HG02610 (cell line): ENCODE results near the gene LTV1.
A peak's percentile ranks its signal among the peaks of the same experiment; 100 is the strongest.
"Not testable (repeated sequence)": the region's sequence is repeated elsewhere in the genome, so short reads cannot be mapped to it uniquely, and the experiment has no call there.

Source experiments
- ATAC-seq: cut with Tn5 transposase; IDR thresholded peaks from one replicate; pipeline ENCODE4 v1.9.1; 2021; ENCODE audit warnings: mild to moderate bottlenecking, moderate library complexity; ENCODE audit not compliant: unreplicated experiment

LTV1 gene

DNA sequence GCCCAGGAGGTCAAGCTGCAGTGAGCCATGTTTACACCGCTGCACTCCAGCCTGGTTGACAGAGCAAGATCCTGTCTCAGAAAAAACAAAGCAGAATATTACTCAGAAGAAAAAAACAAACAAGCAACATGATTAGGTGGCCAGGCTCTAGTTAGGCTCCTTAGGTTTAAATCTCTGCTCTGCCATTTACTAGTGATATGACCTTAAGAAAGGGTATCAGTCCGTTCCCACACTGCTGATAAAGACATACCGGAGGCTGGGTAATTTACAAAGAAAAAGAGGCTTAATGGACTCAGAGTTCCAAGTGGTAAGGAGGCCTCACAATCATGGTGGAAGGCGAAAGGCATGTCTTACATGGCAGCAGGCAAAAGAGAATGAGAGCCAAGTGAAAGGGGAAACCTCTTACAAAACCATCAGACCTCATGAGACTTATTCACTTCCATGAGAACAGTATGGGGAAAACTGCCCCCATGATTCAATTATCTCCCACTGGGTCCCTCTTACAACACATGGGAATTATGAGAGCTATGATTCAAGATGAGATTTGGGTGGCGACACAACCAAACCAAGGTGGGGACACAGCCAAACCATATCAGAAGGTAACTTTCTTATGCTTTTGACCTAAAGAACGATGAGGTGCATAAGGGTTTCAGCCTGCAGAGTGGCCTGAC is 2.4 kb upstream of the LTV1 start:
- ATAC-seq = no peak

DNA sequence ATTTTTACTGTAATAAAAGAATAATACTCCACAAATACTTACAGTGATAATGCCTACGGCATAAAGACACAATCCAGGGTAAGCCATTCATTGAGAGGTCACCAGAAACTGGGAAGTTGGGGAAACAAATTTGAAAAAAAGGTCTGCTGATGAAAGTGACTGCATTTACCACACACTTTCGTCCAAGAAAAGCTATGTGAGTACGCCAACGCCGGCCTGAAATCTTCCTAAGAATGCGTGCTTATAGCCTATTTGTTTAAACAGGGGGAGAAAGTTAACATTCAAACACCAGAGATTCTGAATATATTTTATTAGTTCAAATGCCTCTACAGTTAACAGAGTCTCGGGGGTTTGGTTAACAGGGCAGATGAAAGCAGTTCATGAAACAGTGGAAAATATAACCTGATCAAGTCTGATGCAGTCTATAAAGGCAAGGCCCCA is 657 bp upstream of the LTV1 start:
- no peak for ATAC-seq

DNA sequence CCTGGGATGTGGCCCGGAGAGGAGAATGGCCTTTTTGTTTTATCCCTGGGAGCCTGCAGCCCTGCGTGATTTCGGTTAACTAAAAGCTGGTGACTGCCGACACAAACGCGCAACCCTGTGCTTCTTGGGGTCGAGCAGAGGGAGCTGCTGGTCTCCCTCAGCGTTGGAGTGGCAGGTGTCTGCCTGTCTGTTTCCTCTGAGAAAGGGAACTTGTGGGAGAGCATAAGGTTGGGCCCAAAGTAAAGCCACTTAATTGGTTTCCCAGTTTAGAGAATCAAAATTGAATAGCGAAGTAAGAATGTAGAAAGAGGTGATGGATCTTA is 500 bp downstream of the LTV1 start:
- peak; percentile 10 for ATAC-seq

DNA sequence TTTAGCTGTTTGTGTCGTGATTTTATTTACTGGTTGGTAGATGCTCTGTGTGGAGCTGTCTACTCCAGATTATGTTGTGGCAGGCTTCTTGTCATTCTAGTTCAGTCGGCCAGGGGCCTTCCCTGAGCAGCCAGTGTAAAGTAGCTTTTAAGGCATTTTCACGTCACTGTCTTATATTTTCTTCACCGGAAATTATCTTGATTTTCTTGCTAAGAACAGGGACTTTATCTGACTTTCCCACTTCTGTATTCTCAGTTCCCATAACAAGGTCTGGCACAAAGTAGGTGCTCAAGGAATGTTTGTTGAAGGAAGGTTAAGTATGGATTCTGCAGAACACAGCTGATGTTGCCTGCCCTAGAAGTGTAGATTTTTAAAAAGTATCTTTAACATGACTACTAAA is 868 bp downstream of the LTV1 start:
- ATAC-seq = no peak

DNA sequence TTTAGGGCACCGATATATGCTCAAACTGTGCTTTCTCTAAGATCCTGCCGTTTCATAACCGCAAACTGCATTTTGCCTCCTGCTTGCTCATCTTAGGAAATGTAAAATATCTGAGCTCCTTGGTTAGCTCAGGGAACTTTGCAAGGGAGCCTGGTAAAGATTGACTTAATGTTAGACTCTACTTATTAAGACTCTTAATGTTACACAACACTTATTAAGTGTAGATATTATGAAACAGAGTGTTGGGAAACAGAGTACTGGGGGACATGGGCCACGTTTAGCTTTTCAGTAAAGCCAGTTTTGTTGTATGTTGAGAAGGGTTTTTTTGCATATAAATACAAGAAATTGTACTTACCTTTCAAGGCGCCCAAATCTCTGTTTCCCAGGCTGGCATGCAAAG is 1.9 kb downstream of the LTV1 start:
- no peak for ATAC-seq

DNA sequence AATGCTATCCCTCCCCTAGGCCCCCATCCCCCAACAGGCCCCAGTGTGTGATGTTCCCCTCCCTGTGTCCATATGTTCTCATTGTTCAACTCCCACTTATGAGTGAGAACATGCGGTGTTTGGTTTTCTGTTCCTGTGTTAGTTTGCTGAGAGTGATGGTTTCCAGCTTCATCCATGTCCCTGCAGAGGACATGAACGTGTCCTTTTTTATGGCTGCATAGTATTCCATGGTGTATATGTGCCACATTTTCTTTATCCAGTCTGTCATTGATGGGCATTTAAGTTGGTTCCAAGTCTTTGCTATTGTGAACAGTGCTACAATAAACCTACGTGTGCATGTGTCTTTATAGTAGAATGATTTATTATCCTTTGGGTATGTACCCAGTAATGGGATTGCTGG is 8.6 kb downstream of the LTV1 start:
- ATAC-seq = not testable (repeated sequence)

DNA sequence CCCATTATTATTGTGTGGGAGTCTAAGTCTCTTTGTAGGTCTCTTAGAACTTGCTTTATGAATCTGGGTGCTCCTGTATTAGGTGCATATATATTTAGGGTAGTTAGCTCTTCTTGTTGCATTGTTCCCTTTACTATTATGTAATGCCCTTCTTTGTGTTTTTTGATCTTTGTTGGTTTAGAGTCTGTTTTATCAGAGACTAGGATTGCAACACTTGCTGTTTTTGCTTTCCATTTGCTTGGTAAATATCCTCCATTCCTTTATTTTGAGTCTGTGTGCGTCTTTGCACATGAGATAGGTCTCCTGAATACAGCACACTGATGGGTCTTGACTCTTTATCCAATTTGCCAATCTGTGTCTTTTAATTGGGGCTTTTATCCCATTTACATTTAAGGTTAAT is 11.9 kb downstream of the LTV1 start:
- not testable (repeated sequence) for ATAC-seq

DNA sequence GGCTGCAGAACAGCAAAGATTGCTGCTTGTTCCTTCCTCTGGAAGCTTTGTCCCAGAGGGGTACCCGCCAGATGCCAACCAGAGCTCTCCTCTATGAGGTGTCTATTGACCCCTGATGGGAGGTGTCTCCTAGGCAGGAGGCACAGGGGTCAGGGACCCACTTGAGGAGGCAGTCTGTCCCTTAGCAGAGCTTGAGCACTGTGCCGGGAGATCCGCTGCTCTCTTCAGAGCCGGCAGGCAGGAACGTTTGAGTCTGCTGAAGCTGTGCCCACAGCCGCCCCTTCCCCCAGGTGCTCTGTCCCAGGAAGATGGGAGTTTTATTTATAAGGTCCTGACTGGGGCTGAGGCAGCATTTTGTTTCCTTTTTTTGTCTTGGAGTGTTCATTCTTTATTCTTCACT is 13.6 kb downstream of the LTV1 start:
- not testable (repeated sequence) for ATAC-seq

DNA sequence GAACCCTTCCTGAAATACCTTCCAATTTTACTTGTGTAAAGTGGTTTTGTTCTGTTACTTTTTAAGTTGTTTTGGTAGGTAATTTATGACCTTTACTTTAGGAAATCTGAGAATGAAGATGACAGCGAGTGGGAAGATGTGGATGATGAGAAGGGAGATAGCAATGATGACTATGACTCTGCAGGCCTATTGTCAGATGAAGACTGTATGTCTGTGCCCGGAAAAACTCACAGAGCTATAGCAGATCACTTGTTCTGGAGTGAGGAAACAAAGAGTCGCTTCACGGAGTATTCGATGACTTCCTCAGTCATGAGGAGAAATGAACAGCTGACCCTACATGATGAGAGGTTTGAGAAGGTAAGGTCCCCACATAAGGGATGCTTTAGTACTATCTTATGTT is 14.5 kb downstream of the LTV1 start:
- no peak for ATAC-seq

DNA sequence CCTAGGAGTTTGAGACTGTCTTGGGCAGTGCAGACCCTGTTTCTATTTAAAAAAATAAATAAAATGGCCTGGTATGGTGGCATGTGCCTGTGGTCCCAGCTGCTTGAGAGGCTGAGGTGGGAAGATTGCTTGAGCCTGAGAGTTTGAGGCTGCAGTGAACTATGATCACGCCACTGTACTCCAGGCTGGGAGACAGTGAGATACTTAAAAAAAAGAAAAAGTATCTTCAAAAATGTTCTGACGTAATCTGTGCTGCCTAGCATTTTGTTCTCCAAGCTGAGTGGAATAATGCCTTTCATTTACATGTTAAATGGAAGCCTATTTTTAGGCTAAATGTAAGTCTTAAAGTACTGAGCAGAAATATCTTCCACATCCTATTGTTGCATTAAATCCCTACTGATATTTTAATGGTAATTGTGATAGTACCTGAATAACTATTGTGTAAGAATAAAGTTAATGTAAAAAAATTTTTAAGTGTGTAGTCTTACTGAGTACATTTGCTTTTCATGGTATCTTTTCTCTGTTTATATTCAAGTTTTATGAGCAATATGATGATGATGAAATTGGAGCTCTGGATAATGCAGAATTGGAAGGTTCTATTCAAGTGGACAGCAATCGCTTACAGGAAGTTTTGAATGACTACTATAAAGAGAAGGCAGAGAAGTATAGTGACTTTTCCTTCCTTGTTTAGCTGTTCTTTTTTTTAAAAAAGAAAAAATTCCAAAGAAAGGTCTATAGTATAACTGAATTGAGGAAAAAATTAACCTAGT is 16.9 kb downstream of the LTV1 start:
- ATAC-seq = no peak

DNA sequence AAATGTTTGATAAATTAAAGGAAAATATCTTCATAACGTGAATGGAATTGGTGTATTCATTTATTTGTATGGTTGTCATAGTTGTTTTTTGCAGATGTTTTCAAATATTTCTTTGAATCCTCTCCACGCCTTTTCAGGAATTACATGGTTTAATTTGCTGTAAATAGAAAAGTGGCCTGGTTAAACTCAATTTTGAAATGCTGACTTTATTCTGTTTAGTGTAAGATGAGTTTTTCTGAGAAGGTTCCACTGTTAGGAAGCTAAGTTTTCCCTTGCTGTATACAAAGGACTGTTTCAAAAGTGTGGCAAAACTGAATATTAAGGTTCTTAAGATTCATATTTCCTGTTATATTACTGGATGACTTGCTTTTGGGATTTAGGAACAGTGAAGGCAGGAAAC is 20.6 kb downstream of the LTV1 start:
- no peak for ATAC-seq

DNA sequence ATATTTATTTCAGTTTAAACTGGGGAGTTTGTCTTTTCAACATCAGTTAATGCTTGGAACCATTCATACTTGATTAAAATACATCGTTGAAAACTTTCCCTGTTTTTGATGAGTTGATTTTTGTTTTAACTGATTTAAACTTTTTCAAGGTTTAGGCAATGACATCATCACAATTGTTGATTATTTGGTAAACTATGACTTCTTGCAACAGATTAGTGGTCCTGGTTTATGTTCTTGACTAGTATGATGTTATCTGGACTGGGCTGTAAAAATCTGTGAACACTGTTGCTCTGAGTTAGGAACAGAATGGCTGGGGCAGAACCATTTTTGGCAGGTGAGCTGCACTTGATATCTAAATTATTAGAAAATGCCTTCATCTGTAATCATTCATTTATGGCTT is 21.1 kb downstream of the LTV1 start, which contains the start of gene ZC2HC1B:
ZC2HC1B (plus strand) TSS at position 241 of the 400 bp plus-strand sequence; CDS start at position 307, 66 bp downstream.
- no peak for ATAC-seq

DNA sequence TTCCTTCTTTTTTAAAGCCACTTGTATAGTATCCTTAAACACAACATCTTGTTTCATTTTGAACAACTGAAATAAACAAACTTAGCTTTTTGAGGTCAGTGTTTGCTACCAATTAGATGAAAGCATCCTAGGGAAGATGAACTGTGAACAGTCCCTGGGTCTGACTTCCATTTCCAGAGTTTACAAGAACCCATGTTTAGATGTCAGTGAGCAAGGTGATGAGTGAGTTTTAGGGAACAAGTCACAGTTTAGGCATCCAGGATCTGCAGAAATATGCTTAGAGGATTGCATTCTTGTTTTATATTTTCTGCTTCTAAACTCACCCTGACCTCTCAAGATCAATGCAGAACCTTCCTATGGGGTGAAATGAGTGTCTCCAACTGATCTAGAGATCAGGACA is 24.1 kb downstream of the LTV1 start:
- ATAC-seq = no peak

DNA sequence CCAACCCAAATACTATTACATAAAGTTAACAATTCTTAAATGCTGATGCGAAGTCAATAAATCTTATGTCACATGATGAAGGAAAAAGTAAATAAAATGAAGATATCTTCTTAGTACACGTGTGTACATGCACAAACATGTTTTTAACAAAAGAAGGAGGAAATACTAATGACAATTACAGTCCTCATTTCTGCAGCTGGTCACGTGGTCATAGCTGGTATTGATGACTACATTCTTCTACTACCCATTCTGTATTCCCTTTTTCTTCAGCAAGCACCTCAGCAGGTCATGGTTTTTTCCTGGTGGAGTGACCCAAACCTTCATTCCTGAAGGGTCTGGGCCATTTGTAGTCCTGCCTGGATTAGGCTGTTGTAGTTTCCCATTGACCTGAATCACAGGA is 25.7 kb downstream of the LTV1 start:
- ATAC-seq = not testable (repeated sequence)

DNA sequence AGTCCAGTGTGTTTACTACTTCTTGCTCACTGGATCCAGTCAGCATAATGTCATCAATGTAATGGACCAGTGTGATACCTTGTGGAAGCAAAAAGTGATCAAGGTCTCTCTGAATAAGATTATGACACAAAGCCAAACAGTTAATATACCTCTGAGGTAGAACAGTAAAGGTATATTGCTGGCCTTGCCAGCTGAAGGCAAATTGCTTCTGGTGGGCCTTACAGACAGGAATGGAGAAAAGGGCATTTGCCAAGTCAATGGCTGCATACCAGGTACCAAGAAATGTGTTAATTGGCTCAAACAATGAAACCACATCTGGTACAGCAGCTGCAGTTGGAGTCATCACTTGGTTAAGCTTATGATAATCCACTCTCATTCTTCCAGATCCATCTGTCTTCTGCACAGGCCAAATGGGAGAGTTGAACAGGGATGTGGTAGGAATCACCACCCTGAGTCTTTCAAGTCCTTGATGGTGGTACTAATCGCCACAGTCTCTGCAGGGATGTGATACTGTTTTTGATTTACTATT is 28.1 kb downstream of the LTV1 start:
- ATAC-seq = not testable (repeated sequence)

DNA sequence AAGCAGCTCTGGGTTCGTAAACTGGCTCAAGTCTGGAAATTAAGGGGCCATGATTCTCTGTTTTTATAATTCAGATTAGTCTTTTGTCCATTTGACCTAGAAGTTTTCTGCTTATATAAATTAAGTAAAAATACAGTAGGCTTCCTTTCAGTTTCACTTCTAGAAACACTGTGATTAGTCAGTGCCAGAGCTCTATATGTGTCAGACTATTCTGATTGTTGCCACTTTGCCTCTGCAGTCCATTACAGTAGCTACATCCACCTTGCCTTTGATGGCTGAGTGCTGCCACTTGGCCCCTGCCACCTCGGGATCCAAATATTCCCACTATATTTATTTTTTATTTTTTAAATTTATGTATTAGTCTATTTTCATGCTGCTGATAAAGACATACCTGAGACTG is 29.1 kb downstream of the LTV1 start:
- peak; percentile 100 for ATAC-seq

DNA sequence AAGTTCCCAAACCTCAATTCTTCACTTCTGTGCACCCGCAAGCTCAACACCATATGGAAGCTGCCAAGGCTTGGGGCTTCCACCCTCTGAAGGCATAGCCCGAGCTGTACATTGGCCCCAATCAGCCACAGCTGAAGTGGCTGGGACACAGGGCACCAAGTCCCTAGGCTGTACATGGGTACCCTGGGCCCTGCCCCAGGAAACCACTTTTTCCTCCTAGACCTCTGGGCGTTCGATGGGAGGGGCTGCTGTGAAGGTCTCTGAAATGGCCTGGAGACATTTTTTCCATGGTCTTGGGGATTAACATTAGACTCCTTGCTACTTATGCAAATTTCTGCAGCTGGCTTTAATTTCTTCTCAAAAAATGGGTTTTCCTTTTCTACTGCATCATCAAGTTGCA is 30.5 kb downstream of the LTV1 start:
- ATAC-seq = not testable (repeated sequence)

DNA sequence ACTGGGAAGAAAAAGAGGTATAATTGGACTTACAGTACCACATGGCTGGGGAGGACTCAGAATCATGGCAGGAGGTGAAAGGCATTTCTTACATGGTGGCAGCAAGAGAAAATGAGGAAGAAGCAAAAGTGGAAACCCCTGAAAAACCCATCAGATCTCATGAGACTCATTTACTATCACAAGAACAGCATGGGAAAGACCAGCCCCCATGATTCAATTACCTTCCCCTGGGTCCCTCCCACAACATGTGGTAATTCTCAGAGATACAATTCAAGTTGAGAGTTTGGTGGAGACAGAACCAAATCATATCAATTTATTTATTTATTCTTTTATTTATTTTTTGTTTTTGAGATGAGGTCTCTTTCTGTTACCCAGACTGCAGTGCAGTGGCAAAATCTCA is 31.4 kb downstream of the LTV1 start:
- not testable (repeated sequence) for ATAC-seq

DNA sequence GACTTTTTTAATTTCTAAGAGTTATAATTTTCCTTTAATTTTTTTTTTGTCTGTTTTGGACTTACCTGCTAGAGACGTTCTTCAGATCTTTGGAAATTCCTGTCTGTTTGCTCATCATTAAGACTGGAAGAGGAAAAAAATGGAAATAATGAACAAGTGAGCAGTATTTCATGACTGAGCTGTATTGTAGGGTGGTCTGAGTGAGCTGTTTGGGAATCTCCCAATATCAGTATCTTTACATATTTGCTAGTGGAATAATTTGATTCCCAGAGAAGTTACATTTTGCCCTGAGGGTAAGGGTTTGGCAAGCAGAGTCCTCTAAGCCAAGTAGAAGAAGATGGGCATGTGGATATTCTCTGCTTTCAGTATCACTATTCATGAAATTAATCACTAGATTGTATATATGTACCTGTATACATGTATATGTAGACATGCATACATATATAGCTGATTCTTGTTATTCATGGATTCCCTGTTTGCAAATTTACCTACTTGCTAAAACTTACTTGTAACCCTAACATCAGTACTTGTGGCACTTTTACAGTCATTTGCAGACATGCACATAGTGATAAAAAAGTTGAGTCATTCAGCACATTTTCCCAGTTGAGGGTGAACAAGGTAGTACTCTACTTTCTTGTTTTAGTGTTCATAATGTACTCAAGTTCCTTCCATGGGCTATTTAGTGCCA is 34.6 kb downstream of the LTV1 start:
- ATAC-seq = peak; percentile 58

DNA sequence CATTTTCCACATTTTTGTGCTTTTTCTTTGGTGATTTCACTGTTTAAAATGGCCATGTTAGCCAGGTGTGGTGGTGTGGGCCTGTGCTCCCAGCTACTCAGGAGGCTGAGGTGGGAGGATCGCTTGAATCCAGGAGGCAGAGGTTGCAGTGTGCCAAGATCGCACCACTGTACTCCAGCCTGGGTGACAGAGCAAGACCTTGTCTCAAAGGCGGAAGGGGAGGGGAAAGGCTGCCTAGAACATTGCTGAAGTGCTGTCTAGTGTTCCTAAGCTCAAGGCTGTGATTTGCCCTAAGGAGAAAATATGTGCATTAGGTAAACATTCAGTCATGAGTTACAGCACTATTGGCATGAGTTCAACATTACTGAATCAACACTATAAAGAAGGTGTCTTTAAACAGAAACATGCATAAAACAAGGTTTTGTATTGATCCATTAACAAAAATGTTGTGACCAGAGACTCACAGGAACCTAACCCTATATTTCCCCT is 35.2 kb downstream of the LTV1 start:
- no peak for ATAC-seq

DNA sequence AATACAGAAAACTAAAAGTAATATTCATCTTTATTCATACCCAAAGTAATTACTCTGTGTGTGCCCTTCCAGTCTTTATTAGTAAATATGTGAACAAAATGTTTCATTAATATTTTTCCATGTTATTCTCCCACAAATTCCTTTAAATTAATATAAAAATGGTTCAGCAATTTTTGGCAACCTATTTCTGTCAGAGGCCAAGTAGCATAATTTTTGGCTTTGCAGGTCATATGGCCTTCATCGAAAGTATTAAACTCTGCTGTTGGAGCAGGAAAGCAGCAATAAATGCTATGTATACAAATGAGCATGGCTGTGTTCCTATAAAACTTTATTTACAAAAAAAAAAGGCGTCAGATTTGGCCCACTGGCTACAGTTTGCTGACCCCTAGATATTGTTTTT is 37.3 kb downstream of the LTV1 start:
- ATAC-seq = no peak
